Islet precursor cell (in vitro differentiated cells): ENCODE data around the gene IFIT3.

Experiments used
- DNase-seq: peaks from one replicate; pipeline ENCODE4 v3.0.0-alpha.2; 2018

IFIT3 gene

DNA sequence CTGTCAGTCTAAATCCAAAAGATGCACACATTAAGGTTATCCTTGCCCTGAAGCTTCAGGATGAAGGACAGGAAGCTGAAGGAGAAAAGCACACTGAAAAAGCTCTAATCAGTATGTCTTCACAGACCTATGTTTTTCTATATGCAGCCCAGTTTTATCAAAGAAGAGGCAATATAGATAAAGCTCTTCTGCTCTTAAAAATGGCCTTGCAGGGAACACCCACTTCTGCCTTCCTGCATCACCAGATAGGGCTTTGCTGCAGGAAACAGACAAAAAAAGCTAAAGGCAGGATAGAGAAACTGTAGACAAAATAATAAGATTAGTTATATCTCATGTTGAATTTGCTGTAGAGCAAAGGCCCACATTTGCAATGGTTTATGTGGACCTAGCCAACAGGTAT, 35.1 kb downstream of the IFIT3 start:
- DNase-seq, result no peak

DNA sequence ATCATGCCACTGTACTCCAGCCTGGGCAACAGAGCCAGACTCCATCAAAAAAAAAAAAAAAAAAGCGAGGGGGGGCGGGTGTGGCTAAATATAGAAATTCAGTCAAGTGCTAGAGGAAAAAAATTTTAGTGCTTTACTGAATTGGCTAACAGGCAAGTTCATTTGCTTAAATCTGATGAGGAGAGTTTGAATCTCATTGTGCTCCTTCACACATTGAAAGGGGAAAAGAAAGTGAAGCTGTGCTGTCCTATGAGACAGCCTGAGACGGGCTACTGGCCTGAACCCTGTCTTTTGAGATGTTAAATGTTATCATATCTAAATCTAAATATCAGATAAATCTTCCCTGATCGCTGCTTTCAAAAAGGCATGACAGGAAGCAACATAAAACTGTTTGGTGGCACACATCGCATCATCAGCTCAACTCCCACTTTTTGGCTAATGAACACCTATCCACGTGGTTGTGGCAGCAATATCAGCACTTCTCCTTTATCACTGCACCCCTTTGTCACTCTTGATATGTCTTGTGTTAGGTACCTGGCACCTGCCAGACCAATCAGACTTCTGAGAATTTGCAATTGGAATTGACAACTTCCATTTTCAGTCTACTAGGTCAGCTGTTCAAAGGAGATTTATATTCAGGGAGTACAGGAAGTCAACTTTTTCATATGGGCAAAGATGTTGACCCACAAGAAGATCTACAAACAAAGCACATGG, 36.1 kb downstream of the IFIT3 start:
- DNase-seq, result no peak

GRCh38 chr10:89364531-89364930, 36.7 kb downstream of the IFIT3 start:
- DNase-seq, result no peak

DNA sequence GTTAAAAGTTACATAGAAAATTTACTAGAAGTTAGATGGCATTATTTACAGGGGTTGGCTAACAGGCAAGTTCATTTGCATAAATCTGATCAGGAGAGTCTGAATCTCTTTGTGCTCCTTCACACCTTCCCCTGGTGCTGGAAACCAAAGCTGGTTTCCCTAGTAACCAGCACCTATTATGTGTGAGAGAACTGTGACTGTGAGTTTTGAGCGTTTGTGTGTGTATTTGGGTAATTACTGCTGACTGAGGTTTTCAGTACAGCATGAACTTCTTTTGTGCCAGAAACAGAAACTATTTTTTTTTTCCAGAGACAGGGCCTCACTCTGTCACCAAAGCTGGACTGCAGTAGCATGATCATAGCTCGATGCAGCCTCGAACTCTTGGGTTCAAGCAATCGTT, 39.7 kb downstream of the IFIT3 start:
- no peak for DNase-seq

DNA sequence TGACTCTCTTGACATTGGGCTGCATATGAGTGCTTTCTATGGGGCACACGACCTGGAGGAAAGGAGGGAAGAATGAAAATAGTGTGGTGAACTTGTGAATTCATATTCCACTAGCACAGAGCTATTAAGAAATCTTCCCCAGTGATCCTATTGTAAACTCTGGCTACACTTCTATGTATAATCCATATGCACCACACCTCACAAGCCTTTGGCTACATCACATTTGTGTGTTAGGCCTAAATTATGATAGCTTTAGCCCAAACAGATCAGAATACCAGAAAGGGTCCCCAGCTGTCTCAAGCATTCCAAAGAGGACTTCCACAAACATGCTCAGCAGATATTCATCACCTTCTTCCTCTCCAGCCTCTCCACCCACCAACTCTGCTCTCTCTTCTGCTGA, 40.3 kb downstream of the IFIT3 start:
- DNase-seq, result no peak

- DNase-seq, result no peak
These were observed 41.6 kb downstream of the IFIT3 start for GRCh38 chr10:89369156-89370105.

GRCh38 chr10:89371079-89371478, 43.3 kb downstream of the IFIT3 start:
- no peak for DNase-seq

- DNase-seq, result no peak
These were observed 44.2 kb downstream of the IFIT3 start for GRCh38 chr10:89371987-89372386.

DNA sequence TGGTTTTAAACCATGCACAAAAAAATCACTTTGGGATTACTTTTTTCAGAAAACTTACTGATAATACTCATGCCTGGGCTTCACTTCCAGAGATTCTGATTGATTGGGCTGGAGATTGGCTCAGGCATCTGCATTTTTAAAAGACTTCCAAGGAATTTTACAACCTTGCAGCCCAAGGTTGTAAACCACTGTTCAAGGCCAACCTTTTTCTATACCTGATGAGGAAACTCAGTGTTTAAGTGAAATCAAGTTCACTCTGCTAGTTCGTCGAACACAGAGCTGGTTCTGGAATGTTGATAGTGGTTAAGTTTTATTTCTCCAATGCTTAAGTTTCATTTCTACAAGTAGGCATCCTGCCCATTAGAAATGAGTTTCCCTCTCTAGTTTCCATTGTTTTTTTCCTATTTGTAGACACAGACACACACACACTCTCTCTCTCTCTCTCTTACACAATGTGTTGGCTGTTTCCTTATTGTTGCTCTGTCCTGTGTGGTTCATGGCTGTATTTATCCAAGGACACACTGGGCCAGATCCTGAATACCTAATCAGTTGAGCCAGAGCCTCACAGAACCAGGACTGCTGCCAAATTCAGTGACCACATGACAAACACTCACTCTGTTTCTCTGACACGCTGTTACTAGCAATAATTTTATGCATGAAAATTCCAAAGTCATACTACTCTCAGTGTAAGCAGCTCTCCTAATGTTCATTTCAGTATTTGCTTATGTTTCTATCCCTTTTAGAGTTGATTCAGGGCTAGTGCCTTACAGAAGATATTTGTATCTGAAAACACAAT, 46.3 kb downstream of the IFIT3 start:
- DNase-seq, result no peak

GRCh38 chr10:89374713-89375141, 46.9 kb downstream of the IFIT3 start:
- no peak for DNase-seq

- no peak for DNase-seq
These were observed 50.2 kb downstream of the IFIT3 start, which contains the start of gene IFIT1B for GRCh38 chr10:89377705-89378637. IFIT1B (plus strand) TSS chr10:89378056; CDS start chr10:89378136, 80 bp downstream.

DNA sequence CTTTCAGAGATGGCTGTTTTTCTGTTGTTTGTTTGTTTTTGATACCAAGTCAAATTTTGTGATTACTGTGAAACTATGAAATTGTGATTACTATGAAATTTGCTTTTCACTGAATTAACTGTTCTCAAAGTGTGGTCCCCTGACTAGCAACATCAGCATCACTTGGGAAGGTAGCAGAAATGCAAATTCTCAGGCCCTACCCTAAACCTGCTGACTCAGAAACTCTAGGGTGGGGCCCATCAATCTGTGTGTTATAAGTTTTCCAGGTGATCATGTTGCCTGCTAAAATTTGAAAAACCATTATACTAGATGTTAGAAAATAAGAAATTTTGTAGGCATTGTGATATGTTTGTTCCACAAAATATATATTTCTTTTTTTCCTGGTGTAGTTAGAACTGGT, 51.3 kb downstream of the IFIT3 start:
- no peak for DNase-seq

- no peak for DNase-seq
These were observed 55.0 kb downstream of the IFIT3 start for GRCh38 chr10:89382757-89383156.

DNA sequence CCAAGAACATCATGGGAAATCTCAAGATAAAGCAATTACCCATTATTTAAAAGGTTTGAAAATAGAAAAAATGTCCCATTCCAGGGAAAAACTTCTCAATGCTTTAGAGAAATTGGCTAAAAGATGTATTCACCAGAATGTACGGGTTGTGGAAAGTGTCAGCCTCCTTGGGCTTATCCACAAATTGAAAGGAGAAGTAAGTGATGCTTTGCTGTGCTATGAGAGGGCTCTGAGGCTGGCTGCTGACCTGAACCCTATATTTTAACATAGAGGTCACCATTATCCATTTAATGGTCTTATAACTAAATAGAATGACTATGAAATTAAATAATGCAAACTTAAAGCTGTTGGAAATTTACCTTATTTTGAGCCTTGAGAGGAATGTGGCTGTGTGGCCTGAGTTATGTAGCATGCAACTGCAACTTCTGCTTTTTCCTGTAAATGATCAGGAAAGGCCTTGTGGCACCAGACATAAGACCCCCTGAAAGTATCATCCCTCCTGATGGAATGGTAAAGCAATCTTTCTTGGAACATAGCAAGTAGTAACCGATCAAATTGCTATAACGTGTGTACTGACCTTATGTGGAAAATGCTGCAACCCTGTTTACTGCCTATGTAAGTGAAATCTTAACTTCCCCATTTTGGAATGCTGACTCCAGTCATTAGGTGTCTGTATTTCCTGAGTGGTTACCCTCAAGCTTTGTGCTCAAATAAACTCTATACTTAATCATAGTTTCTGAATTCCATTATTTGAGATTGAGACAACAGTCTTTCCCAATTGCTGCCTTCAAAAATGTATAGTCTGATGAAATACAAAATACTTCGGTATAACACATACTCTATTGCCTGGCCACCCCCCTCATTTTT, 56.9 kb downstream of the IFIT3 start:
- no peak for DNase-seq

- no peak for DNase-seq
These were observed 61.0 kb downstream of the IFIT3 start for GRCh38 chr10:89388806-89389205.

- DNase-seq, result no peak
These were observed 61.5 kb downstream of the IFIT3 start for GRCh38 chr10:89389254-89389653.
